KMS-11 (cell line): ENCODE results near the gene IL9.

Experiments used
- H2AFZ ChIP-seq: fragments of 200-600 bp; sonication (generic); 2 replicates; pipeline ENCODE4 v1.6.1; 2016; ENCODE audit warnings: antibody characterized with exemption, mixed run types, low read depth
- H3K27ac ChIP-seq: fragments of 200-600 bp; sonication (generic); 2 replicates; pipeline ENCODE4 v1.6.1; 2016; ENCODE audit warnings: mild to moderate bottlenecking, mixed run types
- H3K27me3 ChIP-seq: fragments of 200-600 bp; sonication (generic); 2 replicates; pipeline ENCODE4 v1.6.1; 2017; ENCODE audit warnings: mild to moderate bottlenecking, low read depth, mixed run types, moderate library complexity; ENCODE audit not compliant: insufficient read depth
- H3K36me3 ChIP-seq: fragments of 200-600 bp; sonication (generic); 2 replicates; pipeline ENCODE4 v1.6.1; 2017; ENCODE audit warnings: mild to moderate bottlenecking, mixed run types; ENCODE audit not compliant: insufficient read depth
- H3K4me1 ChIP-seq: fragments of 200-600 bp; sonication (generic); 2 replicates; pipeline ENCODE4 v1.6.1; 2016; ENCODE audit warnings: mild to moderate bottlenecking, low read depth, mixed run types; ENCODE audit not compliant: poor library complexity, severe bottlenecking
- H3K4me2 ChIP-seq: fragments of 200-600 bp; sonication (generic); 2 replicates; pipeline ENCODE4 v1.7.0; 2016; ENCODE audit warnings: mild to moderate bottlenecking, mixed run types
- H3K4me3 ChIP-seq: fragments of 200-600 bp; sonication (generic); IDR thresholded peaks from 2 replicates; pipeline ENCODE4 v1.6.1; 2017; ENCODE audit warnings: low read depth, low read length, mixed read lengths; ENCODE audit not compliant: insufficient read depth
- H3K79me2 ChIP-seq: fragments of 200-600 bp; sonication (generic); 2 replicates; pipeline ENCODE4 v1.6.1; 2016; ENCODE audit warnings: low read depth, mixed run types; ENCODE audit not compliant: insufficient read depth
- H3K9ac ChIP-seq: fragments of 200-600 bp; sonication (generic); 2 replicates; pipeline ENCODE4 v1.6.1; 2016; ENCODE audit warnings: mild to moderate bottlenecking, mixed run types
- H4K20me1 ChIP-seq: fragments of 200-600 bp; sonication (generic); 2 replicates; pipeline ENCODE4 v1.6.1; 2016; ENCODE audit warnings: mild to moderate bottlenecking, mixed run types; ENCODE audit not compliant: insufficient read depth
- TF ChIP-seq, protein P1 (sequence below): fragments of 200-600 bp; sonication (generic); conservative IDR thresholded peaks from 2 replicates; pipeline ENCODE4 v1.6.1; 2017; ENCODE audit warnings: low read depth, mild to moderate bottlenecking, antibody characterized with exemption, low read length, moderate library complexity, mixed read lengths

IL9 gene

DNA sequence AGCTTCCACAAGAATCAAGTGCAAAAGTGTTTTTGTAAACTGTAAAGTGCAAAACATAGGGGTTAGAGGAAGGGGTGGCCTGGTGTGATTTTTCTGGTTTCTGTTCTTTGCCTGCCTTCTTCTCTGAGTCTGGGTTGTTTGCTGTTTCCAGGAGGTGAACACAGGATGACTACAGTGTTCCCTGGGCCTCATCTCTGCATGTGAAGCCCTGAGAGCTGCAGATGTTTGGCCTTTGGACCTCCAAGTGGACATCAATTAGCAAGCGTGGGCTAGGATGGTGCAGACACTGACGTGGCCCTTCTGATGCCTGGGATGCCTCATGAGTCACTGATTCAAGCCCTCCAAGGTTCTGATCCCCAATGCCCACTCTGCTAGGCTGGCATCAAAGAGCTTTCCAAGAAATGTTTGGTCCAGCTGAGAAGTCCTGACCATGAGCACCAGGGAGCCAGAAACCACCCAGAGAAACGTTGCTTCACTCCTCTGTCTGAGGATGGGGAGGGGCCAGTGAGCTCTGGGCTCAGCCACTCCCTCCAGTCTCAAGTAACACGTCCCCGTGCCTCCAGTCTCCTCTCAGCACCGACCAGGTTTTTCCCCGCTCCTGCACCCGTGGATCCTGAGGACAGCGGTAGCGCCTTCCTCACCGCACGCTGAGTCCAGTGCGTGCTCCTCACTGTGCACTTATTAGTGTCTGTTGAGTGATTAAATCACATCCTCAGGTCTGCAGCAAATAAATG lies 7.6 kb downstream of the IL9 start:
- Histone ChIP-seq H2AFZ (0 out of 2 replicates have a peak overlapping the region, but pooled peaks have one; percentile 46), H3K4me1 (peaks cover 41% of the 10 kb centered on the region), H3K27me3 (no peaks in the 10 kb centered on the region), H3K4me3 (no peak overlapping the region), H3K36me3 (no peaks in the 10 kb centered on the region), H3K9ac (no peak overlapping the region), H4K20me1 (no peaks in the 10 kb centered on the region), H3K27ac (no peak overlapping the region), H3K4me2 (peak overlapping the region; percentile 50; the same call in 1 of the 2 replicates), H3K79me2 (no peaks in the 10 kb centered on the region)
- TF ChIP-seq, protein P1, sequence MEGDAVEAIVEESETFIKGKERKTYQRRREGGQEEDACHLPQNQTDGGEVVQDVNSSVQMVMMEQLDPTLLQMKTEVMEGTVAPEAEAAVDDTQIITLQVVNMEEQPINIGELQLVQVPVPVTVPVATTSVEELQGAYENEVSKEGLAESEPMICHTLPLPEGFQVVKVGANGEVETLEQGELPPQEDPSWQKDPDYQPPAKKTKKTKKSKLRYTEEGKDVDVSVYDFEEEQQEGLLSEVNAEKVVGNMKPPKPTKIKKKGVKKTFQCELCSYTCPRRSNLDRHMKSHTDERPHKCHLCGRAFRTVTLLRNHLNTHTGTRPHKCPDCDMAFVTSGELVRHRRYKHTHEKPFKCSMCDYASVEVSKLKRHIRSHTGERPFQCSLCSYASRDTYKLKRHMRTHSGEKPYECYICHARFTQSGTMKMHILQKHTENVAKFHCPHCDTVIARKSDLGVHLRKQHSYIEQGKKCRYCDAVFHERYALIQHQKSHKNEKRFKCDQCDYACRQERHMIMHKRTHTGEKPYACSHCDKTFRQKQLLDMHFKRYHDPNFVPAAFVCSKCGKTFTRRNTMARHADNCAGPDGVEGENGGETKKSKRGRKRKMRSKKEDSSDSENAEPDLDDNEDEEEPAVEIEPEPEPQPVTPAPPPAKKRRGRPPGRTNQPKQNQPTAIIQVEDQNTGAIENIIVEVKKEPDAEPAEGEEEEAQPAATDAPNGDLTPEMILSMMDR = no peak

DNA sequence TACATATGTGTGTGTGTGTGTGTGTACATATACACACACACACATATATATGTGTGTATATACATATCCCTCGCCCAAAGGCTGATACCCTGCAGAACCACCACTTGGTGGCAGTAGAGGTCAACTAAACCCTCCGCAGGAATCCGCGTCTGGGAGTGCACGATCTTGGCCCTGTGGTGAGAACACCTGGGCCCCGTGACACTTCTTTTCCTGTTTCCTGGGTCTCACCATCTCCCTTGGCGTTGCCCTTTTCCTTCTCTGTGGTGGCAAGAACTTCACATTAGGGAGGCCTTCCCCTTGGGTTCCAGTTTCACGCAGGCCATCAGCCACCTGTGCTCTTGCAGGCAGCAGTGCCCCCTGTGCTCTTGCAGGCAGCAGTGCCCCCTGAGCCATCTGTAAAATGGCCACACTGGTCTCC lies 8.2 kb downstream of the IL9 start:
- Histone ChIP-seq H3K4me3 (no peak overlapping the region), H3K36me3 (no peaks in the 10 kb centered on the region), H3K27ac (no peak overlapping the region), H3K4me1 (peaks cover 41% of the 10 kb centered on the region), H3K9ac (no peak overlapping the region), H3K27me3 (no peaks in the 10 kb centered on the region), H3K4me2 (peak overlapping the region; percentile 50; the same call in 1 of the 2 replicates), H2AFZ (peak overlapping the region; percentile 46; the same call in 1 of the 2 replicates), H3K79me2 (no peaks in the 10 kb centered on the region), H4K20me1 (no peaks in the 10 kb centered on the region)
- TF ChIP-seq, protein P1 = peak; percentile 88

DNA sequence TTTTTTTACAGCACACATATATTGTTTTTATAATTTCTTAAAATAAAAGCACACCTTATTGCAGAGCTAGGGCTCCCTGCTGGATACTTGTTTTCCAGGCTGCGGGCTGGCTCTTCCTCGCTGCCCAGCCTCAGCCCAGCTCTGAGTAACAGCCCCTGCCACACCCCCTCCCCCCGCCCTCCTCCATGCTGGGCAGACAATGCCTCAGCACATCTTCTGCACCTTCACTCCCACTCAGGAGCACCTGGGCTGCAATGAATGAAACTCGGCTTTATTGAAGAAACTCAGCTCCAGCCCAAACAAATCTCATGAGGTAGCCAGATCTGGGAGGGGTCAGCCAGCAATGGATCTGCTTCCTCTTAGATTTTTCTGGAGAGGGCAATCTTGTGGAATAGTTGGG lies 9.5 kb downstream of the IL9 start:
- Histone ChIP-seq H3K9ac (no peak overlapping the region), H3K79me2 (no peaks in the 10 kb centered on the region), H3K27me3 (no peaks in the 10 kb centered on the region), H3K4me1 (peaks cover 29% of the 10 kb centered on the region), H3K4me3 (no peak overlapping the region), H4K20me1 (no peaks in the 10 kb centered on the region), H3K27ac (no peak overlapping the region), H3K36me3 (no peaks in the 10 kb centered on the region), H2AFZ (no peak overlapping the region), H3K4me2 (no peak overlapping the region)
- TF ChIP-seq, protein P1 = no peak

DNA sequence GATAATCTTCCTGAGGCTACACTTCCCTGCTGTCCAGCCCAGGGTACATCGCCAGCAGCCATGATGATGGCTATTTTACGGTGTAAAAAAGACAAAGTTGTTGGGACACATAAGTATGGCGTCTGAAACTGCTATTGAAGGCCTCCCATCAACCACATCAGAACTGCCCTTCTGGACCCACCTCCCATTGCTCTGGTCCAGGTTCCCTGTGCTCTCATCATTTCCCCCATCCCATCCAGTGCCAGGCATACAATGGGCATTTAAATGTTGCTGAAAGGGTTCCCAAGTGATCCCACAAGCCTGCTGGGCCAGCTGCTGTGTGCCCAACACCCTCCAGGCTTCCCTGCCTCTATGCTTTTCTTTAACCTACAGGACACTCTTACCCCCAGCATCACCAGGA lies 10.6 kb downstream of the IL9 start:
- no peaks in the 10 kb centered on the region for H3K27me3 ChIP-seq
- H2AFZ ChIP-seq = no peak overlapping the region
- no peaks in the 10 kb centered on the region for H4K20me1 ChIP-seq
- H3K27ac ChIP-seq = no peak overlapping the region
- no peak overlapping the region for H3K4me2 ChIP-seq
- H3K36me3 ChIP-seq = no peaks in the 10 kb centered on the region
- H3K79me2 ChIP-seq = no peaks in the 10 kb centered on the region
- TF ChIP-seq, protein P1 = no peak
- H3K4me1 ChIP-seq = peaks cover 18% of the 10 kb centered on the region
- no peak overlapping the region for H3K4me3 ChIP-seq
- no peak overlapping the region for H3K9ac ChIP-seq
